LHCN-M2 (cell line): ENCODE results near the gene DMXL2. TPM values are rescaled to one million over a fixed set of nuclear protein-coding genes. Genes with fewer than 3 reads are reported as not detected.
"Not testable (repeated sequence)": the region's sequence is repeated elsewhere in the genome, so short reads cannot be mapped to it uniquely, and the experiment has no call there.

Experiments
- DNase-seq: peaks from one replicate; pipeline ENCODE4 v3.0.0-alpha.2; 2012; ENCODE audit warnings: low read depth
- total RNA-seq: library from RNA; depleted of rRNA; stranded (reverse); fragments of >200 nt; gene quantifications from 2 replicates; pipeline ENCODE4 v1.2.3, GENCODE V29; 2014

Gene DMXL2
- total RNA-seq, 1 experiment from 2014 or later, result 20.9 TPM

- DNase-seq, result peak; percentile 68
Measured at GRCh38 chr15:51621936-51622603, 501 bp downstream of the DMXL2 start.

- DNase-seq, result no peak
Measured at GRCh38 chr15:51621155-51621765, 1.3 kb downstream of the DMXL2 start.

DNA sequence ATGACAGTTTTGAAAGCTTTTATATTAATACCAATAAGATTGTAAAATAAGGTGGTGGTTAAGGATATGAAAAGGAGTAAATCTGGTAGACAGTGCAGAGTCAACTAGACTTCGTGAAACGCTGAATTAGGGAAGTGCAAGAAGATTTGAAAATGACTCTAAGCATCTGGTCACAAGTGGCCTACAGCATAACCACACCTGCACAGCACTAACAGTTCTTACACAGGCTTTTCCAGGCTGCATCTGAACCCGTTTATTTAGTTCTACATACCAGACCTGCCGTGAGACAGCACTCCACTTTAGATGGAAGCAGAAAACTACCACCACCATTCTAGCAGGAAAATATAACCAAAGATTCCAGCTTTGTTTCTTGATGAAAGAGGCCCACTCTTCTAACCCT lies 1.9 kb downstream of the DMXL2 start:
- no peak for DNase-seq

DNA sequence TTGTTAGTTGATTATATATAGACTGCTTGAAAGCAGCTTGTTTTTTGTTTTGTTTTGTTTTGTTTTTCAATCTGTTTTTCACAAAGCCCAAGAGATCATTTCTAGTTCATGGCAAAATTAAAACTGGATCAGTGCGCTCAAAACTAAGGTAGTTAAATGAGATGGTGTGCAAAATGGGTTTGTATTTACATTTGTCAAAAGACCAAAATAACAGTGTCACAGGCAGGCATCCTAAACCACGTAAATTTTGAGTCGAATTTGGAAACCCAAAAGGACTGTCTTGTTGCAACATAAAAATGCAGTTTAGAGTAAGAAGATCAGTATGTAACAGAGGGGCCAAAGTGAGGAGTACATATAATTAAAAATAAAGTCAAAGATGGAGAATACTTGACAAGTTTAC lies 2.4 kb downstream of the DMXL2 start:
- no peak for DNase-seq

DNA sequence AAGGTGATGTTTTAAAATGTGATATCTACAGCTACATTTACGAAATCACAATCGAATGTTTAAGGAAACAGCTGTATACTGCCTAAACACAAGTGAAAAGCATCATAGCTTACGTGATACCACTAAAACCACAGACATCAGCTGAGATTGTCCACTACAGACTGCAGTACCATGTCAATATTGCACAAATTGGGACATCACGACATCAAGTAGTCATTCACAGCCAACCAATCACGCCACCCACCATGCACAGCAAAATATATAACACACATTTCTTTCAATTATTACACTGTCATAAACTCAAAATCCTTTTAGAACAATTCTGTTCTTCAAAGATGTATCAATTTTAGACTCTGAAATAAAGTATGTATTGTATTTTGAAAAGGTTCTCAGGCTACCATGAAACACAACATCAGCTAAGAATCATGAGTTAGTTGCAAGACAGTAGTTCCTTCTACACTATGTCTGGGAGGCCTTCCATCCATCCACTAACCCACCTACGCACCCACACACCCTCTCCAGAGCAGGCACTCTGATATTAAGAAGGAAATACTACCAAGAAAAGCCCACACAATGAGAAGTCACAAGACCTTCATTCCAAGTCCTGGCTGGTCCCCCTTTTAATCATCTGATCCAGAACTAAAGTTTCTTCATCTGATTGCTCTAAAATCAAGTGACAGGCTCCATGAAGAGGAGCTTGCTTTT lies 3.1 kb downstream of the DMXL2 start:
- no peak for DNase-seq

- no peak for DNase-seq
Measured at GRCh38 chr15:51617886-51618285, 4.7 kb downstream of the DMXL2 start.

DNA sequence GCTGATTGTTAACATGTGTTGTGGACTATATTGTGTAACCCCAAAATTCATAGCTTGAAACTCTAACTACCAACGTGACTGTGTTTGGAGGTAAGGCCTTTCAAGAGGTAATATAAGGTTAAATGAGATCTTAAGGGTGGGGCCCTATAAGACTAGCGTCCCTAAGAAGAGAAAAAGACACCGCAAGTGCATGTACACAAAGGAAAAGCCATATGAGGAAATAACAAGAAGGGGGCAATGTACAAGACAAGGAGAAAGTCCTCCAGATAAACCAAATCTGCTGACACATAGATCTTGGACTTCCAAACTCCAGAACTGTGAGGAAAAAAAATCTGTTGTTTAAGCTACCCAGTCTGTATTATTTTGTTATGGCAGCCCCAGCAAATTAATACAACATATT lies 8.6 kb downstream of the DMXL2 start:
- DNase-seq, result no peak

DNA sequence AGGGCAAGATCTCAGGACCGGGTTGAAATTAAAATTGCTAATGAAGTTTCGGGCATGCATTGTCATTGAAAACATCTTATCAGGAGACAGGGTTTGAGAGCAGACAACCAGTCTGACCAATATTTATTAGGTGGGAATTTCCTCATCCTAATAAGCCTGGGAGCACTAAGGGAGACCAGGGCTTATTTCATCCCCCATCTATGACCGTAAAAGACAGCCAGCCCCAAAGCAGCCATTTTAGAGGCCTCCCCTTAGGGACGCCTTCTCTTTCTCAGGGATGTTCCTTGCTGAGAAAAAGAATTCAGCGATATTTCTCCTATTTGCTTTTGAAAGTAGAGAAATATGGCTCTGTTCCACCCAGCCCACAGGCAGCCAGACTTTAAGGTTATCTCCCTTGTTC lies 9.9 kb downstream of the DMXL2 start:
- not testable (repeated sequence) for DNase-seq

DNA sequence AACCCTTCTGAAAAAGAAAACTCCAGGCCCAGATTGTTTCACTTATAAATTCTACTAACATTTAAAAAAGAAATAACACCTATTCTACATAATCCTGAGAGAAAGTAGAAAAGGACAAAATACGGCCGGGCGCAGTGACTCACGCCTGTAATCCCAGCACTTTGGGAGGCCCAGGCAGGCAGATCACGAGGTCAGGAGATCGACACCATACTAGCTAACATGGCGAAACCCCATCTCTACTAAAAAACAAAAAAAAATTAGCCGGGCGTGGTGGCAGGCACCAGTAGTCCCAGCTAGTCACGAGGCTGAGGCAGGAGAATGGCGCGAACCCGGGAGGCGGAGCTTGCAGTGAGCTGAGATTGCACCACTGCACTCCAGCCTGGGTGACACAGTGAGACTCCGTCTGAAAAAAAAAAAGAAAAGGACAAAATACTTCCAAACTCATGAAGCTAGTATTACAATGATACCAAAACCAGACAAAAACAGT lies 19.1 kb downstream of the DMXL2 start:
- not testable (repeated sequence) for DNase-seq

- DNase-seq, result no peak
Measured at GRCh38 chr15:51603002-51603401, 19.6 kb downstream of the DMXL2 start.

GRCh38 chr15:51602484-51602883 lies 20.1 kb downstream of the DMXL2 start:
- no peak for DNase-seq

GRCh38 chr15:51601801-51602200 lies 20.8 kb downstream of the DMXL2 start:
- DNase-seq, result no peak

GRCh38 chr15:51600114-51600513 lies 22.5 kb downstream of the DMXL2 start:
- peak; percentile 13 for DNase-seq

DNA sequence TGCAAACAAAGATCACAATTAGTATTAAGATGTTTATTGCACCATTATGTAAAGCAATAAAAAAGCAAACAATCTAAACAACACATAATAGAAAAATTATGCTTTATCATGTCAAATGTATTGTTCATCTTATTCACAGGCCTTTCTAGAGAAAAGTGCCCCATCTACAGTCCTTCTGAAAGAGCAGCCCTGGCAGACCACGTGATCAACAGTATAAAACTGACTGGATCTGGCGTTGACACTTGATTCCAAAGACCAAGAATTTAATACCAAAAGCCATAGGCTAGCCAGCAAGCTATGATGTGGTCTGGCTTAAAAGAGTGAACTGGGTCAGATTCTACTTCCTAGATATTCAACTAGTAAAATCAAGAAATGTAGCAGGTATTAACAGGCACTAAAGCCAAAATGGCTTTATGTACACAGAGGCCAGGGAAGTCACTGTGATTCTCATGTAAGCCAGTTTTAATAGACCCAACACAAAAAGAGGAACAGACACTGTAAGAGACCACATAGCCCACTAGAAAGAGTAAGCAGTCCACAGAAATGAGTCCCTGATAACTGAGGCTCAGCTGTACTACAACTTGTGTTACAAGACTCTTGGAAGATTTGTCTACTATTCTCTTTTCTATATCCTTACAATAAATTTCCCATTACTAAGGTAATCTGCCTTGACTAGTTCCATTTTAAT lies 32.5 kb downstream of the DMXL2 start:
- no peak for DNase-seq

GRCh38 chr15:51588966-51589365 lies 33.6 kb downstream of the DMXL2 start:
- DNase-seq, result no peak

- DNase-seq, result no peak
Measured at GRCh38 chr15:51585986-51586385, 36.6 kb downstream of the DMXL2 start.

DNA sequence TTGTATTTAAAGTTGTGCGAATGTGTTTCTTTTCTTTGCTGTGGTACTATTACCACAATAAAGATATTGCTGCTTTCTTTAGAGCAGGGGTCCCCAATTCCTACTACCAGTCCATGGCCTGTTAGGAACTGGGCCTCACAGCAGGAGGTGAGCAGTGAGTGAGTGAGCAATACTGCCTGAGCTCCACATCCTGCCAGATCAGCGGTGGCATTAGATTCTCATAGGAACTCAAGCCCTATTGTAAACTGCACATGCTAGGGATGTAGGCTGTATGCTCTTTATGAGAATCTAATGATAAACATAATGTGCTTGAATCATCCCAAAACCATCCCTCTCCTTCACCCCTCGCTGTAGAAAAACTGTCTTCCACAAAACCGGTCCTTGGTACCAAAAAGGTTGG lies 41.6 kb downstream of the DMXL2 start:
- DNase-seq, result no peak

GRCh38 chr15:51580385-51580784 lies 42.2 kb downstream of the DMXL2 start:
- DNase-seq, result no peak

DNA sequence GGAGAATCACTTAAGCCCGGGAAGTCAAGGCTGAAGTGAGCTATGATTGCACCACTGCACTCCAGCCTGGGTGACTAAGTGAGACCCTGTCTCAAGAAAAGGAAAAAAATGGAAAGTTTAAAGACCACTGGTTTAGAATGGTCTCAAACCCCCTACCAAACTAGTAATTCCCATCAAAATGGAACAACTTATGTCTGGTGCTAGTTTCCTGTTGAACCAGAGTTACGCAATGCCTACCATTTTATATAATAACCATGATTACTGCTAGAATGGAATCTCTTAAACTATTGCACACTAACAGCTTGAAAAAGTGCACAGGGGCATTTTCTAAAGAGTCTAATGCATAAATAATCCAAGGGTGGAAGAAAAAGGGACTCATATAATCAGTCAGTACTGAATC lies 43.6 kb downstream of the DMXL2 start:
- no peak for DNase-seq

DNA sequence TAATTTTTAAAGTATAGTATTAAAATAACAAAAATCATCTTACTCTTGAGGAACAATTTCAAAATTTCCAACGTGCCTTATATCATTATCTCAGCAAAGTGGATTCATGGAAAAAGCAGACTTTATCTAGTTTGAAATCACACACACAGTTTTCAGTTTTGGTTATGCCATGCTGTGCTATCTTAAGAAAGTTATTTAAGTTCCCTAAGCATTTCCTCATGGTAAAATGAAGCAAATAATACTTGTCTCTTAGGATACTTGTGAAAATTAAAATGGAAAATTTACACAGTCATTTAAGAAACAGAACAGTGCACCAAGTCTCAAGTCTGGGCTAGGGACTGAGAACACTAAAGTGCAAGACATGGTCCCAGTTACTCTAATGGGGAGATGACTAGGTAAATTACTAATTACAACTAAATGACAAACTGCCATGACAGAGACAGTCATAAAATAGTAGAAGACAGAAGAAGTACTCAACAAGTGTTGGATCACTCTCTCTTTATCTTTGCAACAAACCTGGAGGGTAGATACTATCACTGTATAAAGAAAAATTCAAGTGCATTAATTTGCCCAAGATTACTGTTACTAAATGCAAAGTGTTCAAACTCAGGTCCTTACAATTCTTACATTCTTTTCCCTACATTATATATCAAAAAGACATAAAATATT lies 44.8 kb downstream of the DMXL2 start:
- no peak for DNase-seq

DNA sequence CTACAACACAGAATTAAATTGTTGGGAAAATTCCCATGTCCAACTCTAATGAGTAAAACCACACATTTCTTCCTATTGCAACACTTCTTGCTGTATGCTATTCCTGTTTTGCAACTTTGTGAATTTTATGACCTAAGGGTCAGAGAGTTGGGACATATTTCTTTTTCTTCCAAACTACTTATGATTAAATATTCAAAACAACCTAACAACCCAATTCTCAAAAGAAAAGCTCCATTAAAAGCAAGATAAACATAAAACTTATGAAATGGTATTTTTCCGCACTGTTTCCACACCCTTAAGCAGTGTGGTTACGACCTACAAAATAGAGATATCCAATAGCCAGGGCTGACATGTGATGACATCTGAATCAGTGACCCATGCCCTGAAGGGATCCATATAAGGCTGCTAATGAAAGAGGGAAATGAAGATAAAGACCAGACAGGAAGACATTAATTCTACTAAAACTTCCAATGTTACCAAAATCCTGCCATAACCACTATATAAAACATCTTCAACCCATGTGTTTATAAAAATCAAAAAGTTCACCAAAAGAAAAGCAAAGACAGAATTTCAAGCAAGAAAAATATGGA lies 45.6 kb downstream of the DMXL2 start:
- DNase-seq, result peak; percentile 43
